Osteoblast (primary cell): ENCODE data around the gene RBM20. TPM values are rescaled to one million over a fixed set of nuclear protein-coding genes. Genes with fewer than 3 reads are reported as not detected.

Source experiments
- DNase-seq: peaks from one replicate; pipeline ENCODE4 v3.0.0; 2011; ENCODE audit warnings: low spot score, mixed read lengths; ENCODE audit not compliant: insufficient read length; ENCODE audit errors: missing footprints
- H2AFZ ChIP-seq: 2 replicates; pipeline ENCODE4 v1.6.0; 2011; ENCODE audit warnings: mild to moderate bottlenecking, low read length
- H3K27ac ChIP-seq: 2 replicates; pipeline ENCODE4 v1.5.1; 2011; ENCODE audit warnings: mild to moderate bottlenecking, low read depth, low read length, moderate library complexity
- H3K27me3 ChIP-seq: 2 replicates; pipeline ENCODE4 v1.6.0; 2012; ENCODE audit warnings: mild to moderate bottlenecking, control low read depth, inconsistent platforms, low read length, moderate library complexity; ENCODE audit not compliant: insufficient read depth
- H3K36me3 ChIP-seq: 2 replicates; pipeline ENCODE4 v1.5.1; 2011; ENCODE audit warnings: mild to moderate bottlenecking, low read length, control low read depth, moderate library complexity; ENCODE audit not compliant: insufficient read depth
- H3K4me1 ChIP-seq: 2 replicates; pipeline ENCODE4 v1.5.1; 2011; ENCODE audit warnings: mild to moderate bottlenecking, low read length, control low read depth, moderate library complexity; ENCODE audit not compliant: insufficient read depth
- H3K4me2 ChIP-seq: 2 replicates; pipeline ENCODE4 v1.6.0; 2011; ENCODE audit warnings: mild to moderate bottlenecking, low read length; ENCODE audit not compliant: insufficient read depth
- H3K4me3 ChIP-seq: fragments of 200-600 bp; sonication (generic); 3 replicates; pipeline ENCODE4 v1.5.1; 2012; ENCODE audit warnings: mild to moderate bottlenecking, low read length, inconsistent platforms; ENCODE audit not compliant: insufficient read depth
- H3K79me2 ChIP-seq: 2 replicates; pipeline ENCODE4 v1.6.0; 2012; ENCODE audit warnings: mild to moderate bottlenecking, low read length, control low read depth, inconsistent platforms; ENCODE audit not compliant: insufficient read depth
- H3K9me3 ChIP-seq: 2 replicates; pipeline ENCODE4 v1.5.1; 2011; ENCODE audit warnings: low read depth, low read length, control low read depth
- H4K20me1 ChIP-seq: 2 replicates; pipeline ENCODE4 v1.6.0; 2012; ENCODE audit warnings: mild to moderate bottlenecking, low read length, control low read depth; ENCODE audit not compliant: insufficient read depth
- total RNA-seq: library from RNA; depleted of rRNA; stranded (reverse); fragments of >200 nt; gene quantifications from 2 replicates; pipeline ENCODE4 v1.2.3, GENCODE V29; 2012
- TF ChIP-seq, protein P1 (sequence below): IDR thresholded peaks from 2 replicates; pipeline ENCODE4 v1.5.1; 2011; ENCODE audit warnings: mild to moderate bottlenecking, low read depth, low read length, moderate library complexity; ENCODE audit errors: extremely low read depth

The RBM20 gene
- total RNA-seq, 1 donor, result not detected

DNA sequence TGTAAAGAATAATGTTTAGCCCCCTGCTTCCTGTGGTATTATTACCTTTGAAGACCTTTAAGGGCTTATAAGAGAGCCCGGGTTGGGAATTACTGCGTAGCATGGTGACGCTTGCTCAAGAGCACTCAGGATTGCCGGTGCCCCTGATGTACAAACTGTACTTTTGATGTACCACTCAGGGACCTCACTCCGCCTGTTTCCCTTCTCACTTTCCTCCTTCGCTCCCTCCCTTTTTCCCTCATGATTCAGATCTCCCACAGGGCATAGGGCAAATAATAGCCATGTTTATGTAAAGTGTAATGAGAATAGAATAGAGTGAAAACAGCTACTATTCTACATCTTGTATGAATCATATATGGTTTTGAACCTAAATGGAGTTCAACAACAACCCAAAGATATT, 149.8 kb downstream of the RBM20 start:
- Histone ChIP-seq H2AFZ (no peak overlapping the region), H3K4me2 (no peak overlapping the region), H3K4me3 (no peak overlapping the region), H3K9me3 (no peaks in the 10 kb centered on the region), H4K20me1 (no peaks in the 10 kb centered on the region), H3K36me3 (no peaks in the 10 kb centered on the region), H3K4me1 (no peaks in the 10 kb centered on the region), H3K27ac (no peak overlapping the region), H3K27me3 (peaks cover 23% of the 10 kb centered on the region), H3K79me2 (no peaks in the 10 kb centered on the region)
- DNase-seq, result no peak
- TF ChIP-seq, protein P1, sequence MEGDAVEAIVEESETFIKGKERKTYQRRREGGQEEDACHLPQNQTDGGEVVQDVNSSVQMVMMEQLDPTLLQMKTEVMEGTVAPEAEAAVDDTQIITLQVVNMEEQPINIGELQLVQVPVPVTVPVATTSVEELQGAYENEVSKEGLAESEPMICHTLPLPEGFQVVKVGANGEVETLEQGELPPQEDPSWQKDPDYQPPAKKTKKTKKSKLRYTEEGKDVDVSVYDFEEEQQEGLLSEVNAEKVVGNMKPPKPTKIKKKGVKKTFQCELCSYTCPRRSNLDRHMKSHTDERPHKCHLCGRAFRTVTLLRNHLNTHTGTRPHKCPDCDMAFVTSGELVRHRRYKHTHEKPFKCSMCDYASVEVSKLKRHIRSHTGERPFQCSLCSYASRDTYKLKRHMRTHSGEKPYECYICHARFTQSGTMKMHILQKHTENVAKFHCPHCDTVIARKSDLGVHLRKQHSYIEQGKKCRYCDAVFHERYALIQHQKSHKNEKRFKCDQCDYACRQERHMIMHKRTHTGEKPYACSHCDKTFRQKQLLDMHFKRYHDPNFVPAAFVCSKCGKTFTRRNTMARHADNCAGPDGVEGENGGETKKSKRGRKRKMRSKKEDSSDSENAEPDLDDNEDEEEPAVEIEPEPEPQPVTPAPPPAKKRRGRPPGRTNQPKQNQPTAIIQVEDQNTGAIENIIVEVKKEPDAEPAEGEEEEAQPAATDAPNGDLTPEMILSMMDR, result no peak

DNA sequence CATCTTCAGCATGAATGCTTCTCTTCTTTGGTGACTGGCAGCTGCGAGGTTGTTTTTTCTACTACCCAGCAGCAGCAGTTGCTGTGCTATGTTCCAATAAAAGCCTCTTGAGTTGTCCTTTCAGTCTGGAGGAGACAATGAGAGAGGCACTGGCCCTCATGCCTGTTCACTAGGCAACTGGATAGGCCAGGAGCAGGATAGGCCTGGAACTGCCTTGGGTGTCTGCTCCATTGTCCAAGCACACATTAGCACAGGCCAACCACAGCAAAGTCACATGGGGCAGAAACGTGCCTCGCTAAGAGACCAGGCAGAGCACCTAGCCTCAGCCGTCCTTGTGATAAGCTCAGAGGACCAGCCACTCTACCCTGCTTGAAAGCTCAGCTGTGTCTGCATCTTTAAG, 150.7 kb downstream of the RBM20 start:
- H3K4me1 ChIP-seq, result no peaks in the 10 kb centered on the region
- H2AFZ ChIP-seq, result no peak overlapping the region
- no peak for DNase-seq
- H3K27me3 ChIP-seq, result peaks cover 28% of the 10 kb centered on the region
- TF ChIP-seq, protein P1, result no peak
- no peak overlapping the region for H3K4me2 ChIP-seq
- H3K9me3 ChIP-seq, result no peaks in the 10 kb centered on the region
- no peaks in the 10 kb centered on the region for H3K79me2 ChIP-seq
- H3K27ac ChIP-seq, result no peak overlapping the region
- H3K36me3 ChIP-seq, result no peaks in the 10 kb centered on the region
- H4K20me1 ChIP-seq, result no peaks in the 10 kb centered on the region
- no peak overlapping the region for H3K4me3 ChIP-seq

DNA sequence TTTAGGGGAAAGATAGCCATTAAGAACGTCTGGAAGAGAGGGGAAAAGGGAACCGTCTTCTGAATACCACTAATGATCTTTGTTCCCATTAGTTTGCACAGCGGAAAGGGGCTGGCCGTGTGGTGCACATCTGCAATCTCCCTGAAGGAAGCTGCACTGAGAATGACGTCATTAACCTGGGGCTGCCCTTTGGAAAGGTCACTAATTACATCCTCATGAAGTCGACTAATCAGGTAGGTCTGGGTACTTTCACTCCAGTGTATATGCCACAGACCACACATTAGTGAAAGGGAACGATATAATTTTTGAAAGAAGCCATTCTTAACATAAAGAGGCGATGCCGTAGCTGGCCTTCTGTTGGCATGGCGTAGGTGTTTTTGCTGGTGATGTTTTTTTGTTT, 153.3 kb downstream of the RBM20 start:
- H3K36me3 ChIP-seq, result no peaks in the 10 kb centered on the region
- no peak overlapping the region for H2AFZ ChIP-seq
- no peak overlapping the region for H3K4me2 ChIP-seq
- no peak overlapping the region for H3K4me3 ChIP-seq
- peaks cover 7% of the 10 kb centered on the region for H3K4me1 ChIP-seq
- TF ChIP-seq, protein P1, result no peak
- no peaks in the 10 kb centered on the region for H3K79me2 ChIP-seq
- DNase-seq, result no peak
- no peaks in the 10 kb centered on the region for H4K20me1 ChIP-seq
- H3K27me3 ChIP-seq, result peaks cover 32% of the 10 kb centered on the region
- no peaks in the 10 kb centered on the region for H3K9me3 ChIP-seq
- no peak overlapping the region for H3K27ac ChIP-seq

DNA sequence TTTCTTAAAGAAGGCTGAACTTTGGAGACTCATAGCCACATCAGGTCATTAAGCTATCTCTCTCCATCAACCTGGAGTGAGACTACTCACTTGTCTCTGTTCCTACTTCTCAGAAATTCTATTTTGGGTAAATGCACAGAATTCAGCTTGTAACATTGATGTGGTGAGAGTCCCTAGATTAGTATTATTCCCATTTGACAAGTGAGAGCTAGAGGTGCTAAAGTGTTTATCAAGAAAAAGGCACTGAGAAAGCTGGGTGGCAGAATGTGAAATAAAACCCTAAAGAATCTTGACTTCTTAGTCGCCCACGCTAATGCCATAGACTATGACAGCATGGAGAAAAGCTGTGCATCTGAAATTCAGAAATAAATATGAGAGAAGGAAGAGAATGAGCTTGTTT, 154.2 kb downstream of the RBM20 start:
- TF ChIP-seq, protein P1, result no peak
- no peak overlapping the region for H3K4me3 ChIP-seq
- H3K36me3 ChIP-seq, result no peaks in the 10 kb centered on the region
- H3K9me3 ChIP-seq, result no peaks in the 10 kb centered on the region
- no peak overlapping the region for H3K27ac ChIP-seq
- DNase-seq, result no peak
- H3K79me2 ChIP-seq, result no peaks in the 10 kb centered on the region
- no peak overlapping the region for H3K4me2 ChIP-seq
- H2AFZ ChIP-seq, result no peak overlapping the region
- H3K4me1 ChIP-seq, result peaks cover 16% of the 10 kb centered on the region
- no peaks in the 10 kb centered on the region for H4K20me1 ChIP-seq
- H3K27me3 ChIP-seq, result peaks cover 32% of the 10 kb centered on the region
